Measurements from ENCODE around the gene MINDY1. TPM values are rescaled to one million over a fixed set of nuclear protein-coding genes. Genes with fewer than 3 reads are reported as not detected.

The MINDY1 gene
- total RNA-seq, 1 donor from 2014 or later: 8.8 TPM

DNA sequence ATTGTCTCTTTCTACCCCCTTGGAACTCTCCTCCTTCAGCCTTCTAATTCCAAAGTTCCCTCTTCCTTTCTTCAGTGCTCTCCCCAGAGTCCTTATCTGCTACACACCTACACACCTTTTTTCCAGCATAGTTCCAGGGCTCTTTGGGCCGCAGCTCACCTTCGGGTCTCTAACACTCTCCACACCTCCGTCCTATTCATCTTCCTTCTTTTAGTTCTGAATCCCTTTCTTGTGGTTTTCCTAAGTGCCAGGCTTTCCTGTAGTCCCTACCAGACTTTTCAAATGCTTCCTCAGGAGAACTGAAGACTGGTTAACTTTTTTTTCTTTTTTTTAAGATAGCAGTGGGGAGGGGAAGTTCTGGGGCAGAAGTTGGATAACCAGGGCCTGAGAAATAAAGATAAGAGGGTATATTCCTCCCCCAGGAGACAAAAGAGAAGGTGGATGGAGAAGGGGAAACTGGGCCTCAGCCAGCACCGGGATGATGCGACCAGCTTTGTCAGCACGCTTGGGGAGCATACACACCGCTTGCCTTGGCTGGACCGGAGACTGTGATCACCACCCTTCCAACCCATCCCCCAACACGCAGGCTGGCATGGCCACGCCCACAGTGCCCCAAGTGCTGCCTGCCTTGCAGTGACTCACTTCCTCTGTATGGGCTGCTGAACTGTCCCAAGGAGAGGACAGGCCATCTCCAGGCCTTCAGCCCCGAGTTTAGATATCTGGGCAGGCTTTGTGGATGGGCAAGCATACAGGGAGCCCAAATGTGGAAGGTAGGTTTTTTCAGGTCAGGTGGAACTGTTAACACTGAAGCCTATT, 29.6 kb downstream of the MINDY1 start:
- H3K4me3 ChIP-seq (ENCODE audit: insufficient read depth, low read depth, low read length): no peak overlapping the region
- H3K27me3 ChIP-seq (ENCODE audit: insufficient read depth, low read length): no peaks in the 10 kb centered on the region
- peak overlapping the region; percentile 72 for H3K4me2 ChIP-seq (ENCODE audit: low read length)
- no peaks in the 10 kb centered on the region for H3K9me3 ChIP-seq (ENCODE audit: insufficient read depth, low read depth, low read length)
- H3K36me3 ChIP-seq (ENCODE audit: insufficient read depth, low read length): no peaks in the 10 kb centered on the region
- DNase-seq (ENCODE audit: low read depth) (no peak), FAIRE-seq (no peak)
- Mint-ChIP-seq H3K9me3 (ENCODE audit: unreplicated experiment) (no peaks in the 10 kb centered on the region), H3K4me1 (ENCODE audit: low read depth, unreplicated experiment) (peaks cover 34% of the 10 kb centered on the region), H3K36me3 (ENCODE audit: low read depth, unreplicated experiment) (peaks cover 2% of the 10 kb centered on the region), H3K4me3 (ENCODE audit: unreplicated experiment) (peak overlapping the region; percentile 55), H3K27me3 (ENCODE audit: low read depth, unreplicated experiment) (no peaks in the 10 kb centered on the region), H3K27ac (ENCODE audit: unreplicated experiment) (peak overlapping the region; percentile 10)
- peaks cover 41% of the 10 kb centered on the region for H3K4me1 ChIP-seq (ENCODE audit: insufficient read depth, low read length)
- peaks cover 18% of the 10 kb centered on the region for H4K20me1 ChIP-seq (ENCODE audit: insufficient read depth, low read length)
- no peak overlapping the region for H3K9ac ChIP-seq (ENCODE audit: low read length)
- peaks cover 21% of the 10 kb centered on the region for H3K79me2 ChIP-seq (ENCODE audit: insufficient read depth, low read length)
- H3K27ac ChIP-seq (ENCODE audit: low read depth, low read length): no peak overlapping the region
- peak overlapping the region; percentile 54 for H2AFZ ChIP-seq (ENCODE audit: low read depth, low read length)
- TF ChIP-seq, protein P1, sequence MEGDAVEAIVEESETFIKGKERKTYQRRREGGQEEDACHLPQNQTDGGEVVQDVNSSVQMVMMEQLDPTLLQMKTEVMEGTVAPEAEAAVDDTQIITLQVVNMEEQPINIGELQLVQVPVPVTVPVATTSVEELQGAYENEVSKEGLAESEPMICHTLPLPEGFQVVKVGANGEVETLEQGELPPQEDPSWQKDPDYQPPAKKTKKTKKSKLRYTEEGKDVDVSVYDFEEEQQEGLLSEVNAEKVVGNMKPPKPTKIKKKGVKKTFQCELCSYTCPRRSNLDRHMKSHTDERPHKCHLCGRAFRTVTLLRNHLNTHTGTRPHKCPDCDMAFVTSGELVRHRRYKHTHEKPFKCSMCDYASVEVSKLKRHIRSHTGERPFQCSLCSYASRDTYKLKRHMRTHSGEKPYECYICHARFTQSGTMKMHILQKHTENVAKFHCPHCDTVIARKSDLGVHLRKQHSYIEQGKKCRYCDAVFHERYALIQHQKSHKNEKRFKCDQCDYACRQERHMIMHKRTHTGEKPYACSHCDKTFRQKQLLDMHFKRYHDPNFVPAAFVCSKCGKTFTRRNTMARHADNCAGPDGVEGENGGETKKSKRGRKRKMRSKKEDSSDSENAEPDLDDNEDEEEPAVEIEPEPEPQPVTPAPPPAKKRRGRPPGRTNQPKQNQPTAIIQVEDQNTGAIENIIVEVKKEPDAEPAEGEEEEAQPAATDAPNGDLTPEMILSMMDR (IDR thresholded peaks at IDR 0.05; ENCODE audit: insufficient read depth, low read depth, low read length): no peak
- no peak for TF ChIP-seq EZH2 (IDR thresholded peaks at IDR 0.05; ENCODE audit: insufficient read depth, low read length)

DNA sequence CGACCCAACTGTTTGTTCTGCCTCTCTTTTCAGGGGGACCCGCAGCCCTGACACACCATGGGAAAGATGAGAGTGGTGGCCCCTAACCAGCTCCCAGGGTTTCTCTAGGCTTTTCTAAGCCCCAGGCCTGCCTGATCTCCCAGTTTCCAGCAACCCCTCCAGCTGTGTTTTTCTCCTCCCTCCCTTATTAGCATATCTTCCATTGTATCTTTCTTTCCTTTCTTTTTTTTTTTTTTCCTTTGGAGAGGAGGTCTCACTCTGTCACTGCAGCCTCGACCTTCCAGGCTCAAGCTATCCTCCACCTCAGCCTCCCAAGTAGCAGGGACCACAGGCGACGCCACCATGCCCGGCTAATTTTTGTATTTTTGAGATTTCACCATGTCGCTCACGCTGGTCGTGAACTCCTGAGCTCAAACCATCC, 30.3 kb downstream of the MINDY1 start:
- no peak overlapping the region for H2AFZ ChIP-seq (ENCODE audit: low read depth, low read length)
- peaks cover 2% of the 10 kb centered on the region for H3K36me3 Mint-ChIP-seq (ENCODE audit: low read depth, unreplicated experiment)
- TF ChIP-seq EZH2 (IDR thresholded peaks at IDR 0.05; ENCODE audit: insufficient read depth, low read length): no peak
- TF ChIP-seq, protein P1 (IDR thresholded peaks at IDR 0.05; ENCODE audit: insufficient read depth, low read depth, low read length): no peak
- H3K4me2 ChIP-seq (ENCODE audit: low read length): no peak overlapping the region
- no peak overlapping the region for H3K27ac Mint-ChIP-seq (ENCODE audit: unreplicated experiment)
- peaks cover 25% of the 10 kb centered on the region for H4K20me1 ChIP-seq (ENCODE audit: insufficient read depth, low read length)
- no peak for DNase-seq (ENCODE audit: low read depth)
- no peak overlapping the region for H3K27ac ChIP-seq (ENCODE audit: low read depth, low read length)
- no peak overlapping the region for H3K4me3 ChIP-seq (ENCODE audit: insufficient read depth, low read depth, low read length)
- H3K9ac ChIP-seq (ENCODE audit: low read length): no peak overlapping the region
- H3K27me3 Mint-ChIP-seq (ENCODE audit: low read depth, unreplicated experiment): no peaks in the 10 kb centered on the region
- peaks cover 47% of the 10 kb centered on the region for H3K4me1 ChIP-seq (ENCODE audit: insufficient read depth, low read length)
- no peak overlapping the region for H3K4me3 Mint-ChIP-seq (ENCODE audit: unreplicated experiment)
- no peaks in the 10 kb centered on the region for H3K27me3 ChIP-seq (ENCODE audit: insufficient read depth, low read length)
- no peaks in the 10 kb centered on the region for H3K9me3 ChIP-seq (ENCODE audit: insufficient read depth, low read depth, low read length)
- peaks cover 34% of the 10 kb centered on the region for H3K4me1 Mint-ChIP-seq (ENCODE audit: low read depth, unreplicated experiment)
- peaks cover 28% of the 10 kb centered on the region for H3K79me2 ChIP-seq (ENCODE audit: insufficient read depth, low read length)
- H3K9me3 Mint-ChIP-seq (ENCODE audit: unreplicated experiment): no peaks in the 10 kb centered on the region
- no peaks in the 10 kb centered on the region for H3K36me3 ChIP-seq (ENCODE audit: insufficient read depth, low read length)
- FAIRE-seq: no peak
